GM18507 (cell line): ENCODE results near the gene ARHGAP28.
"Not testable (repeated sequence)": the region's sequence is repeated elsewhere in the genome, so short reads cannot be mapped to it uniquely, and the experiment has no call there.

Source experiments
- DNase-seq: peaks from one replicate; pipeline ENCODE4 v3.0.0; 2011; ENCODE audit warnings: low read depth; ENCODE audit not compliant: insufficient read length; ENCODE audit errors: extremely low spot score
- FAIRE-seq: peaks from 2 replicates; lab custom pipeline; 2011; peaks lifted over from hg19 to GRCh38; lab: Jason Lieb, UNC

ARHGAP28 gene

DNA sequence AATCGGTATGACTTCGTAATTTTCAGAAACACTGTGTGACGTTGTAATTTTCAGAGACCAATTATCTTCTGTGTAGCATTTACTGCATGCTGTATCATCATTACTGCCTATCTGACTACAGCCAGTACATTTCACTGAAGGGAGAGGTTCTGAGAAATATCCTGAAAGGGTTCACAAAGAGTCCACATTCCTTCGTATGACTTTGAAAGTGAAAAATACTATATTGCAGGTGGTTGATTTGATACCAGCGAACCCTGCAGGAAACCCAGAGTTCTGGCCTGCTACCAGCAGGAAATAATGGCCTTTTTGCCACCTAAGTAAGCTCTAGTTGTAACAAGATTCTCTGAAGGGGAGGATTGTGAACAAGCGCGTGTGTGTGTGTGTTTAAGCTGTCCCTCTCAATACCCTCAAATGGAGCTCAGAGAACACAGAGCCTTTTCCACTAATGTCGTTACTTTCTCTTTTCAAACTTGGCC, 155.5 kb downstream of the ARHGAP28 start:
- no peak for FAIRE-seq
- DNase-seq: no peak

DNA sequence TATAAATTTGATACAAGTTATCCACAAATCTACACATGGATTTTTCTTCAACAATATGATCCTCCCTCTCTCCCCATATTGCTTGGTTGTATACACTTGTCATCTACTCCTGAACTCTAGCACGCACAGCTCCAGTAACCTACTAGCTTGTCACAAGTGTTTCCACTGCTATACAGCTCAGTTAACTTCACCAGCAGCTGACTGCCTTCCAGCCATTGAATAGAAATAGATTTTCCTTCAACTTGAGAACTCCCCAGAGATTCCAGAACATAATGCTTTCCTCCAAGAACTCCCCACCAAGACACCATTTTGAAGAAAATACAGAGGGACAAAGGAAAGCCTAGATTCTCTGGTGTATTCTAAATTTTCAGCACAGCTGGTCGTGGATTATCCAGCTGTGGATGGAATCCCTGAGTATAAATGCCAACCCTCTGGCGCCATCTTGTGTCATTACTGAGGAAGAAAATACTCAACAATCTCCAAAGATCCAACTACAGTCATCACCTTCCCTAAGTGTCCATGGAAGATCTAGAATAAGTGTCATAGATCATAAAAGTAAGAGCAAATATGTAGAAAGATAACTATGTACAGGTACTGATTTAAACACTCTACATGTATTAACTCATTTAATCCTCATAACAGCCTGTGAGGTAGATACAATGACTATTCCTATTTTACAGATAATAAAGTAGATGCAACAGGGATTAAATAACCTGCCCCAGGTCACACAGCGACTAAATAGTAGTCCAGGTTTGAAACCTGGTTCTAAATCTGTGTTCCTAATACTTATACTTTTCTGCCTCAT, 156.7 kb downstream of the ARHGAP28 start:
- no peak for FAIRE-seq
- no peak for DNase-seq

DNA sequence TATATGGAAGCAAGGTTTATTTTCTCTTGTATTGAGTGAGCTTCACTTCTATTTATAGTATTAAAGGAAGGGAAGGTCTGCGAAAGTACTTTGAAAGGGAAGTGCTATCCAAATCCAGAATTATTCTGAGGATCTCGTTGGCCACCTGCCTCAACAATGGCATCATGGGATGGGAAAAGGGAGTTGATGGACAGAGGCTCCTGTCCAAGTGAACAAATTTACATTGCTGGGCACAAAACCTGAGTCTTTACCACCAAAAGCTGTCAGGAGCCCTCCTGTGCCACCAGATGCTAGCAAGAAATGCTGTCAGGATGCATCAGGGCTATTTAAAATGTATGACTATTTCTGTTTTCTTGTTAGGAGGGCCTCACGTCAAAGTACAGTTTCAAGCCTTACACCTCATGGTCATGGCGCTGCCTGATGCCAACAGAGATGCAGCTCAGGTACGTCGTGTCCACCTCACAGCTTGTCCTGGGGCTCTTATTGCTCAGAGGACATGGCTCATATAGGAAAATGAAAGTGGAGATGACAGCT, 157.3 kb downstream of the ARHGAP28 start:
- FAIRE-seq (no peak), DNase-seq (no peak)

DNA sequence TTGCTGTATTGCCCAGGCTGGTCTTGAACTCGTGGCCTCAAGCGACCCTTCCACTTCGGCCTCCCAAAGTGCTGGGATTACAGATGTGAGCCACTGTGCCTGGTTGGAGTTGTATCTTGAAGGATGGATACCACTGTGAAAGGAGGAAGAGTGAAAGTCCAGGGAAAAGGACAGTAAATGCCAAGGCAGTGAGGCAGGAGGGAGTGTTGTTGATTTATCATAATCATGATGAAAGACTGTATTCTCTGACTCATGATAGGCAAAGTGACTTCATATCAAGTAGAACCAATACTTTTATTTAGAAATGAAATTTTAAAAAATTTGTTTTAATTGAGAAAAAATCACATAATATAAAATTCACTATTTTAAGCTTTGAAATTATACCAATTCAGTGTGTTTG, 162.3 kb downstream of the ARHGAP28 start:
- FAIRE-seq (no peak), DNase-seq (no peak)

DNA sequence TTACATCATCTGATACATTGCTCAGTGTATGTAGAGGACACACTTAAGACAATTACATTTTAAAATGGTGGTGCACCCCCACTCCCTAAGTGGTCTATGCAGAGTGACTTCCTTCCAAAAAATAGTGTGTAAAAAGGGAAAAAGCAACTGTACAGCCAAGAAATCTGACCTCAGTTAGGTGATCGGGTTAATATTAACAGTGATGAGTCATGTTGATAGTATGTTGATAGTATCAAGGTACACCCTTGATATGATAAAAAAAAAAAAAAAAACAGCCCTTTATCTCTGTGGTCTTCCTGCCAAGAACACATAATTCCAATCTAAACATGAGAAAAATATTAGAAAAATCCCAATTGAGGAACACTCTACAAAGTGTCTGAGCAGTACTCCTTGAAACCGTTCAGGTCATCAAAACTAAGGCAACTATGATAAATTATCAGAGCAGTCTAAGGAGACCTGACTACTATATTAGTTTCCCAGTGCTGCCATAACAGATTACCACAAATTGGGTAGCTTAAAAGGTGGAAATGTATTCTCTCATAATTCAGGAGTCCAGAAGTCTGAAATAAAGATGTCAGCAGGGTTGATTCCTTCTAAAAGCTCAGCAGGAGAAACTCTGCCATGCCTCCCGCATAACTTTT, 171.9 kb downstream of the ARHGAP28 start:
- DNase-seq (no peak), FAIRE-seq (no peak)

DNA sequence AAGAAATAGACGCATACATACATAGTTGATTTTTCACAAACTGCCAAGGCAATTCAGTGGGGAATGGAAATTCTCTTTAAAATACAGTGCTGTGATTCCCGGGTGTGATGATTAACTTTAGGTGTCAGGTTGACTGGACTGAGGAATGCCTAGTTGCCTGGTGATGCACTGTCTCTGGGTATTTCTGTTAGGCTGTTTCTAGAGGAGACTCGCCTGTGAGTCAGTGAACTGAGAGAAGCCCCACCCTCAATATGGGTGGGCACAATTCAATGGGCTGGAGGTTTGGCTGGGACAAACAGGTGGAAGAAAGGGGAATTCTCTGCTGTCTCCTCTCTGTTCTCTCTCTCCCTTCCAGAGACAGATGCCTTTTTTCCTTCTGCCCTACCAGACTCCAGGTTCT, 187.6 kb downstream of the ARHGAP28 start:
- FAIRE-seq: no peak
- no peak for DNase-seq

DNA sequence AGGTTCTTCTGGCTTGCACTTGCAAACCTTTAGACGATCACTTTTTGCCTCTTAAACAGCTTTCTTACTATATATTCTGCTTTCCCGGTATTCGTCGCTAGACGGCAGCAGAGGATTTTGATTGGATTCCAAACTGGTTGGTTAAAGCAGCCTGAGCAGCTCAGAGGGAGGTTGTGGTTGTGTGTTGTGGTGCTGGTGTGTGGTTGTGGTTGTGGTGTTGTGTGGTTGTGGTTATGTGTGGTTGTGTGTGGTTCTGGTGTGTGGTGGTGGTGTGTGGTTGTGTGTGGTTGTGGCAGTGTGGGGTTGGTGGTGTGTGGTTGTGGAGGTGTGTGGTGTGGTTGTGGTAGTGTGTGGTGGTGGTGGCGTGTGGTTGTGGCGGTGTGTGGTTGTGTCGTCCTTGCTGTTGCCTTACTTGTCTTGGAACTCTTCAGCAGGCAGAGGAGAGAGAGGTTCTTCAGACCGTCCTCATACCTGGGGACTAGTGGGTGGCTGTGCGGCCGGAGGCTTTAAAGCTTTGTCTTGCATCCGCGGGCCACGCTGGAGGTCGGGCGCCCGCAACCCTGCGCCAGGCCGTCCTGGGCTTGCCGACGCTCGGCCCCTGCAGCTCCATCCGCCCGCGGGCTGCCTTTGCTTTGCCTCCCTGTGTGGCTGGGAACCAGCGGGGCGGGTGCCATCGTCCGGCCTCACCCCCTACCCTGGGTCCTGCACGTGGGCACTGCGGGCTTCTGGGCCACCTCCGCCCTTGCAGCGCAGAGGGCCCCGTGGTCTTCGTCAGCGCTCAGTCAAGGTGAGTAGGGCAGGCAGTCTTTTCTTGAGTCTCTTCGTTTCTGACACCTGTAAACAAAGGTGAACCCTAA, 190.8 kb downstream of the ARHGAP28 start:
- DNase-seq: no peak
- FAIRE-seq: no peak

DNA sequence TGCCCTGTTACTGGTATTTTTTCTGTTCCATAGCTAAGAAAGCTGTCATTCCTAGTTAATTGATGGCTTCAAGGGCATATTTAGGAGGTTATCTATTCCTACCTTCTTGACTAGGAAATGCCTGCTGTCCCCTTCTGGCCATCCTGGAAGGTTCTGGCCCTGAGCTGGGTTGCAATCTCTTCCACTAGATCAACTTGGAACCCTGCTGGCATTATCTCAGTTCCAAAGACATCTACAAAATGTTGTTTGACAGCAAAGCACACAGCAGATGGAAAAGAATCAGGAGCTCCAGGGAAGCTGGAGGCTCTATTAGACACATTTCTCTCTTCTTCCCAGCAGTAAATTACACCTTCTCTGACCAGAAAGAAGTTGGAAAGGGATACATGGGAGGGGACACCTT, 192.1 kb downstream of the ARHGAP28 start:
- FAIRE-seq: no peak
- DNase-seq: no peak

DNA sequence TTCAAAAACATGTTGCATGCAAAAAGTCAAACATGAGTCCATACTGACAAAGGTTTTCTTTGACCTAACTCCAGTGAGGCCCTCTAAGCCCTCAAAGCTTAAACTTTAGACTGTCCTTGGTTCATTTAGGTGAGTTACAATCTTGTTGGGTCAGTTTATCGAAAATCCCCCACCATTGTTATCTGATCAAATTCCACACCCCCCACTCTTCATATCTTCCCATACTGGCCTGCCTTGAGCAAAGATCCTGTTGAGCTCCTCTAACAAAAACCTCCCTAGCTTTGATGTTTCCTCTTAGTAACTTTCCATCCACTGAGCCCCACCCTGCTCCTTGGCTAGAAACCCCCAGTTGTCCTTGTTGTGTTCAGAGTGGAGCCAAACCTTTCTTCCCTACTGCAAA, 193.7 kb downstream of the ARHGAP28 start:
- no peak for FAIRE-seq
- DNase-seq: no peak

DNA sequence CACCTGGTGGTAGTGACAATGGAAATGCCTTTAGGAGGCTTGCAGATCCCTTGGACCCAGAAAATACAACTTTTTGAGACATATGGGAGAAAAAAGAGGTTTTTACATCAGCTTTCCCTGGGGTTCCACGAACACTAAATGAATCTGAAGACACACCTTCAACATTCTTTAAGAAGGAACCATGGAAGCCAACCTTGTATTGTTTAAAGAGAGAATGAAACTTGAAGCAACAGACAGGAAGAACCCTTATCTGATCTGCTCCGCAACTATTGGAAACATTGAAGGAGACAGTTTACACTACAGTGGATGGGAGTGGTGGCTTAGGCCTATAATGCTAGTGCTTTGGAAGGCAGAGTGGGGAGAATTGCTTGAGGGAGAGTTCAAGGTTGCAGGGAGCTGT, 197.6 kb downstream of the ARHGAP28 start:
- no peak for FAIRE-seq
- no peak for DNase-seq

DNA sequence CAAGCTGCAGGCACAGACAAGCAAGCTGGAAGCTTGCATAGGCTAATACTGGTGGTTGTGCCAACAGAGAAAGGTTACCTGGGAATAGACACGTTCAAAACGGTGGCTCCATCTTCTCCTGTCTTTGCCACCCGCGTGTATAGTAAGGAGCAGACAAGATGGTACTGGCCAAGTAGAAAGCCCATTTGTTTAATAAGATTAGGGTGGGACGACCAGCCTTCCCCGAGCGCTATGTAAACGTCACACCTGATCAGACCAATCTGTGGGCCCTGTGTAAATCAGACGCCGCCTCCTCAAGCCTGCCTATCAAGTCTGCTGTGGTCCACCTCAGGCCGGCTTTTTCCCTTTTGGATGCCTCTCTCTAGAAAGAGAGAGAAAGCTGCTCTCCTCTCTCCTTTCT, 198.8 kb downstream of the ARHGAP28 start:
- DNase-seq (no peak), FAIRE-seq (no peak)

DNA sequence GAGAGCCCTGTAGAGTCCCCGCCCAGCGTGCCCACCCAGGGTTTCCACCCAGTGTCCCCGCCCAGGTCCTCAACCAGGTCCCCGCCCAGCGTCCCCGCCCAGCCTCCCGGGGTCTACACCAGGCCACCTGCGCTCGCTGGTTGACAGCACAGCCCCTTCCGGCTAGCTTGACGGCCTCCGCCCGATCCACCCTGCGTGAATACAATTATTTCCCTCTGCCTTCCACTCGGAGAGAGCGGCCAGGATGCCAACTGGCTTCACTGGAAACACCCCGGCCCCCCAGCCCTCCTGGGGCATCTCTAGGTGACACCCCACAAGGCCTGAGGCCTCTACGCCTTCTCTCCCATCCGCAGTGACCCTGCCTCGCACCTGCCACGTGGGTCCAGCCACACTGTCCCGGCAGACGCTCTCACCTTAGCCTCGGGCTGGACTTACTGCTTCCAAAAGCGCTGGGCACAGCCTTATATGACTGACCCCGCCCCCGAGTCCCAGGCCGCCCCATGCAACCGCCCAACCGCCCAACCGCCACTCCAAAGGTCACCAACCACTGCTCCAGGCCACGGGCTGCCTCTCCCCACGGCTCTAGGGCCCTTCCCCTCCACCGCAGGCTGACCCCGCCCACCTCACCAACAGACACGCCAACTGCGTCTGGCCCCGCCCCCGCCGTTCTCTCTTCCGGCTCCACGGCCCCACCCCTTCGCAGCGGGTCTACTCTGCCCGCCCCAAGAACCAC, 200.0 kb downstream of the ARHGAP28 start:
- DNase-seq: no peak

DNA sequence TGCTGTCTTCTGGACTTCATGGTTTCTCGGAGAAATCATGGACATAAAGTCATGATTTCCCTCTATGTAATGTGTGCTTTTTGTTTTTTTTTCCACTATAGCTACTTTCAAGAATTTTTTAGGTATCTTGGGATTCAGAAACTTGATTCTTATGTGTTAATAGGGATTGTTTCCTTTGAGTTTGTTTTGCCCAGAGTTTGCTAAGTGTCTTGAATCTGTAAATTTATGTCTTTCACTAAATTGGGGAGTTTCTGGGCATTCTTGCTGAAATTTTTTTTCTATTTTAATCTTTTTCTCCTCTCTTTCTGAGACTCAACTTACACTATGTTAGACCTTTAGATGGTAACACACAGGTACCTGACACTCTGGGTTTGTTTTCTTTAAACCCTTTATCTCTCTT, 205.3 kb downstream of the ARHGAP28 start:
- FAIRE-seq (no peak), DNase-seq (no peak)

More for the DNA sequence above, 200.0 kb downstream of the ARHGAP28 start:
- FAIRE-seq: no peak

DNA sequence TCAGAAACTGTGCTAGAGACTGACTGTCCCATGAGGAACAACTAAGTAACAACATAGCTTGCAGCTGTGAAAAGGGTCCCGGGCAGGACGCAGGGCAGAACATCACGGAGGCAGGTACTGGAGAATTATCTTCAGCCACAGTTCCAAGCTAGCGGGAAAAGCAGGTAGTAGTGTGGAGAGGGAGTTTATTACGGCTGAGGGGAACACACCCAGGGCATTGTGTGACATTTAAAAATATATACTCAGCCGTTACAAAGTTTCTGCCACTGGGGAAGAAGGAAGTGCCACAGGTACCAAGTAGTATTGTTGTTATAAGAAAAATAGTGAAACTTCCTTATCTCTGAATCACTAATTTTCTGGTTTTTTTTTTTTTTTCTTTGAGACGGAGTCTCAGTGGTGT, 208.5 kb downstream of the ARHGAP28 start:
- no peak for DNase-seq
- no peak for FAIRE-seq

DNA sequence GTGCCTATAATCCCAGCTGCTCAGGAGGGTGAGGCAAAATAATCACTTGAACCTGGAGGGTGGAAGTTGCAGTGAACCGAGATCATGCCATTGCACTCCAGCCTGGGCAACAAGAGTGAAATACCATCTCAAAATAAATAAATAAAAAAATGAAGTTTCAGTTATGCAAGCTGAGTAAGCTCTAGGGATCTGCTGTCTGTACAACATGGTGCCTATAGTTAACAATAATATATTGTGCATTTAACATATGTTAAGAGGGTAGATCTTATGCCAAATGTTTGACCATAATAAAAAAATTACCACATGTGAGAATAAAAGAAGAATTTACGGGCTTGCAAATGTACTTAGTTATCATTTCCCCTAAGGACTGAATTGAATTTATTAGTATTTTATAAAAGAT, 208.9 kb downstream of the ARHGAP28 start:
- not testable (repeated sequence) for DNase-seq, FAIRE-seq

DNA sequence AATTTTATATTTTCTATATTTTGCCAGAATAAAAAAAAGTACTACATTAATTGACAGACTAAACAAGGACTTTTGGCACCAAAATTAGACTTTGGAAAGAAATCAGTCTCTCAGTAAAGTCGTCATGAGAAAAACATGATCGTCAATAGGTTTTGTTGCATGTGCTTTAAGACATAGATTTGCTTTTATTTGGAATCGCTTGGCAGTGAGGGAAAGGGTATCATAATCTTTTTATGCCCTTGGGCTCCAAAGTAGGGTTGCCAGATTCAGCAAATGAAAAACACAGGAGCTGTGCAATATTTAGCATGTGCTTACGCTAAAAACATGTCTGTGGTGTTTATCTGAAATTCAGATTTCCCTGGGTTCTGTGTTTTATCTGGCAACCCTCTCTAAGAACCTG, 210.5 kb downstream of the ARHGAP28 start:
- FAIRE-seq: no peak
- DNase-seq: no peak

DNA sequence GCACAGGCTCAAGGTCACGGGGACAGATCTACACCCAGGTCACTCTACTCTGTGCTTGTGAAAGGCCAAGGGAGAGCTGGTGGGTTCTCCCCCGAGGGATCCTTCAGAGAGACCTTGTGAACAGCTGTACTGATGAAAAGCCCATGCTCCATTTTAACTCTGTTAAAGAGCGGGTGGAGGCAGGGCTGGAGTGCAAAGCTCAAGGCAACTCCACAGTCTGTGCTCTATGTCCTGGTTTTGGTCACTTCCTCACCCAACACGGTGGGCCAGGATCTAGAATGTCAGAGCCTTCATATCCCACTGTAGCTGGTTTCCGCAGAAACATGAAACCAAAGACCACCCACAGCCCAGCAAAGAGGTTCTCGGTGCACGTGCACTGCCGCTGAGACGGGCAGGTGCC, 210.9 kb downstream of the ARHGAP28 start:
- FAIRE-seq (no peak), DNase-seq (no peak)

DNA sequence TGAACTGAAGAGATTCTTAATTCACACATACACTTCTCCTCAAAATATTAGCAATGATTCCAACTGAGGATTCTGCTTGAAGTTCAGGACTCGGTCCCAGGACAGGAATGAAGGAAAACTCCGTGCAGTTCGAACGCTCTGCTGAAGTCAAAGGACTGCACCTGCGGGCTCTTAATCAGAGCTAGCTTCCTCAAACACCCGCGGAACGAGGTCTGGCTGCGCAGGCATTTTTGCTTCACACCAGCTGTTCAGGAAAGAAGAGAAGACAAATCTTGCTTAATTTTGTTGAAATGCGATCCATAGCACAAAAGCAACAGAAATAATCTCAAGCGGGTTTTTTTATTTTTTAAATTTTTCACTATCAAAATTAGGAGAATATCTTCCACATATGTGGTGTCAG, 212.5 kb downstream of the ARHGAP28 start:
- DNase-seq: no peak
- FAIRE-seq: no peak

DNA sequence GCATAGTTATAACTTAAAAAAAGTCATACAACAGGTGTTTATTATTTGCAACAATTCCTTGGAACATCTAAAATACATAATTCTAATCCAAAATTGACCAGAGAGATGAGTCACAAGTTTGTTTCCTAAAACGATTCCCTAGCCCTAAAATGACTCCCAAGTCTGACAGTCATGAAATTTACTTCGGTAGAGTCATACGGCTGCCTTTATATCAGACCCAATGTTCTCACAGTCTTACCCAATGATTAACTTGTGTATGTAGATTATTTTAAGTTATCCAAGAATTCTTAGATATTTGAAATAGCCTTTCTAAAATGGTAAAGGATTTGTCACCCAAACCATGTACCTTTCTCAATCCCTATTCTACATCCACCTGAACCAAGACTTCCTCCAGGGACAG, 213.2 kb downstream of the ARHGAP28 start:
- FAIRE-seq (no peak), DNase-seq (no peak)
